Measurements from ENCODE around the gene NOL4L. TPM values are rescaled to one million over a fixed set of nuclear protein-coding genes. Genes with fewer than 3 reads are reported as not detected.
A peak's percentile ranks its signal among the peaks of the same experiment; 100 is the strongest.

NOL4L gene
- total RNA-seq, 1 donor from 2014 or later: 13.2 TPM

- H3K27me3 Mint-ChIP-seq (ENCODE audit: low read depth): no peaks in the 10 kb centered on the region
- no peak for DNase-seq (ENCODE audit: low spot score)
- no peak overlapping the region for H3K27ac Mint-ChIP-seq
- no peaks in the 10 kb centered on the region for H3K9me3 Mint-ChIP-seq
- H3K4me1 Mint-ChIP-seq (ENCODE audit: low read depth): peaks cover 21% of the 10 kb centered on the region
- intact Hi-C loops (cut with micrococcal nuclease): loop anchor here (1.0 kb wide), 1 partner anchor 132 kb away; no protein-coding TSS in a partner anchor
- peaks cover 21% of the 10 kb centered on the region for H3K36me3 Mint-ChIP-seq (ENCODE audit: low read depth)
- no peak overlapping the region for H3K4me3 Mint-ChIP-seq (ENCODE audit: low read depth)
Measured at GRCh38 chr20:32520927-32521203, 64.3 kb downstream of the NOL4L start.

- Mint-ChIP-seq H3K4me3 (ENCODE audit: low read depth) (no peak overlapping the region), H3K27ac (no peak overlapping the region), H3K4me1 (ENCODE audit: low read depth) (peaks cover 17% of the 10 kb centered on the region), H3K36me3 (ENCODE audit: low read depth) (peaks cover 19% of the 10 kb centered on the region), H3K9me3 (no peaks in the 10 kb centered on the region), H3K27me3 (ENCODE audit: low read depth) (no peaks in the 10 kb centered on the region)
- intact Hi-C loops (cut with micrococcal nuclease): no loop called here
- no peak for DNase-seq (ENCODE audit: low spot score)
Measured at GRCh38 chr20:32519381-32519730, 65.8 kb downstream of the NOL4L start.

GRCh38 chr20:32518593-32519380 is 66.3 kb downstream of the NOL4L start:
- DNase-seq (ENCODE audit: low spot score): no peak
- Mint-ChIP-seq H3K4me1 (ENCODE audit: low read depth) (peaks cover 16% of the 10 kb centered on the region), H3K27ac (no peak overlapping the region), H3K27me3 (ENCODE audit: low read depth) (no peaks in the 10 kb centered on the region), H3K4me3 (ENCODE audit: low read depth) (no peak overlapping the region), H3K36me3 (ENCODE audit: low read depth) (peaks cover 16% of the 10 kb centered on the region), H3K9me3 (no peaks in the 10 kb centered on the region)
- intact Hi-C loops (cut with micrococcal nuclease): no loop called here

- Mint-ChIP-seq H3K4me3 (ENCODE audit: low read depth) (no peak overlapping the region), H3K4me1 (ENCODE audit: low read depth) (peaks cover 14% of the 10 kb centered on the region), H3K36me3 (ENCODE audit: low read depth) (peaks cover 20% of the 10 kb centered on the region), H3K27ac (no peak overlapping the region), H3K9me3 (no peaks in the 10 kb centered on the region), H3K27me3 (ENCODE audit: low read depth) (no peaks in the 10 kb centered on the region)
- DNase-seq (ENCODE audit: low spot score): no peak
- intact Hi-C loops (cut with micrococcal nuclease): no loop called here
Measured at GRCh38 chr20:32517914-32518592, 67.1 kb downstream of the NOL4L start.

- Mint-ChIP-seq H3K27ac (no peak overlapping the region), H3K4me3 (ENCODE audit: low read depth) (no peak overlapping the region), H3K36me3 (ENCODE audit: low read depth) (peaks cover 20% of the 10 kb centered on the region), H3K27me3 (ENCODE audit: low read depth) (no peaks in the 10 kb centered on the region), H3K9me3 (no peaks in the 10 kb centered on the region), H3K4me1 (ENCODE audit: low read depth) (peaks cover 12% of the 10 kb centered on the region)
- intact Hi-C loops (cut with micrococcal nuclease): no loop called here
- no peak for DNase-seq (ENCODE audit: low spot score)
Measured at GRCh38 chr20:32517518-32517873, 67.6 kb downstream of the NOL4L start.

- no peak overlapping the region for H3K27ac Mint-ChIP-seq
- peaks cover 12% of the 10 kb centered on the region for H3K4me1 Mint-ChIP-seq (ENCODE audit: low read depth)
- DNase-seq (ENCODE audit: low spot score): no peak
- intact Hi-C loops (cut with micrococcal nuclease): no loop called here
- peaks cover 24% of the 10 kb centered on the region for H3K36me3 Mint-ChIP-seq (ENCODE audit: low read depth)
- H3K9me3 Mint-ChIP-seq: no peaks in the 10 kb centered on the region
- no peaks in the 10 kb centered on the region for H3K27me3 Mint-ChIP-seq (ENCODE audit: low read depth)
- no peak overlapping the region for H3K4me3 Mint-ChIP-seq (ENCODE audit: low read depth)
Measured at GRCh38 chr20:32516583-32517517, 68.3 kb downstream of the NOL4L start.

GRCh38 chr20:32515631-32516101 is 69.5 kb downstream of the NOL4L start:
- Mint-ChIP-seq H3K27me3 (ENCODE audit: low read depth) (no peaks in the 10 kb centered on the region), H3K36me3 (ENCODE audit: low read depth) (peaks cover 24% of the 10 kb centered on the region), H3K27ac (no peak overlapping the region), H3K4me3 (ENCODE audit: low read depth) (no peak overlapping the region), H3K4me1 (ENCODE audit: low read depth) (peaks cover 17% of the 10 kb centered on the region), H3K9me3 (no peaks in the 10 kb centered on the region)
- DNase-seq (ENCODE audit: low spot score): no peak
- intact Hi-C loops (cut with micrococcal nuclease): no loop called here

- Mint-ChIP-seq H3K27me3 (ENCODE audit: low read depth) (no peaks in the 10 kb centered on the region), H3K27ac (no peak overlapping the region), H3K9me3 (no peaks in the 10 kb centered on the region), H3K4me1 (ENCODE audit: low read depth) (peaks cover 26% of the 10 kb centered on the region), H3K36me3 (ENCODE audit: low read depth) (peaks cover 22% of the 10 kb centered on the region), H3K4me3 (ENCODE audit: low read depth) (no peak overlapping the region)
- intact Hi-C loops (cut with micrococcal nuclease): no loop called here
- DNase-seq (ENCODE audit: low spot score): no peak
Measured at GRCh38 chr20:32514760-32515159, 70.4 kb downstream of the NOL4L start.

- no peak for DNase-seq (ENCODE audit: low spot score)
- no peaks in the 10 kb centered on the region for H3K9me3 Mint-ChIP-seq
- H3K4me3 Mint-ChIP-seq (ENCODE audit: low read depth): no peak overlapping the region
- intact Hi-C loops (cut with micrococcal nuclease): no loop called here
- H3K27me3 Mint-ChIP-seq (ENCODE audit: low read depth): no peaks in the 10 kb centered on the region
- peak overlapping the region; percentile 1 for H3K27ac Mint-ChIP-seq
- H3K36me3 Mint-ChIP-seq (ENCODE audit: low read depth): peaks cover 25% of the 10 kb centered on the region
- H3K4me1 Mint-ChIP-seq (ENCODE audit: low read depth): peaks cover 35% of the 10 kb centered on the region
Measured at GRCh38 chr20:32513031-32513866, 71.9 kb downstream of the NOL4L start.

GRCh38 chr20:32512047-32512385 is 73.1 kb downstream of the NOL4L start:
- no peak overlapping the region for H3K27ac Mint-ChIP-seq
- H3K9me3 Mint-ChIP-seq: no peaks in the 10 kb centered on the region
- intact Hi-C loops (cut with micrococcal nuclease): no loop called here
- no peak overlapping the region for H3K4me3 Mint-ChIP-seq (ENCODE audit: low read depth)
- H3K4me1 Mint-ChIP-seq (ENCODE audit: low read depth): peaks cover 35% of the 10 kb centered on the region
- no peaks in the 10 kb centered on the region for H3K27me3 Mint-ChIP-seq (ENCODE audit: low read depth)
- peaks cover 21% of the 10 kb centered on the region for H3K36me3 Mint-ChIP-seq (ENCODE audit: low read depth)
- DNase-seq (ENCODE audit: low spot score): no peak

GRCh38 chr20:32511358-32512046 is 73.6 kb downstream of the NOL4L start:
- intact Hi-C loops (cut with micrococcal nuclease): no loop called here
- DNase-seq (ENCODE audit: low spot score): no peak
- Mint-ChIP-seq H3K9me3 (no peaks in the 10 kb centered on the region), H3K4me3 (ENCODE audit: low read depth) (peak overlapping the region; percentile 19), H3K27ac (peak overlapping the region; percentile 30), H3K4me1 (ENCODE audit: low read depth) (peaks cover 38% of the 10 kb centered on the region), H3K36me3 (ENCODE audit: low read depth) (peaks cover 21% of the 10 kb centered on the region), H3K27me3 (ENCODE audit: low read depth) (no peaks in the 10 kb centered on the region)

Measured in activated T-helper 2 cell treated with anti-CD3 and anti-CD28 coated beads, Interferon-gamma antibody, Interleukin-2, Interleukin-4, amounts not matched to agents 10 μg/mL and 5 μg/mL and 100 μg/mL, durations not matched to agents 14 hours and 24 hours and 36 hours (primary cell).